ENCODE measurements around the gene L3MBTL1.

The L3MBTL1 gene

DNA sequence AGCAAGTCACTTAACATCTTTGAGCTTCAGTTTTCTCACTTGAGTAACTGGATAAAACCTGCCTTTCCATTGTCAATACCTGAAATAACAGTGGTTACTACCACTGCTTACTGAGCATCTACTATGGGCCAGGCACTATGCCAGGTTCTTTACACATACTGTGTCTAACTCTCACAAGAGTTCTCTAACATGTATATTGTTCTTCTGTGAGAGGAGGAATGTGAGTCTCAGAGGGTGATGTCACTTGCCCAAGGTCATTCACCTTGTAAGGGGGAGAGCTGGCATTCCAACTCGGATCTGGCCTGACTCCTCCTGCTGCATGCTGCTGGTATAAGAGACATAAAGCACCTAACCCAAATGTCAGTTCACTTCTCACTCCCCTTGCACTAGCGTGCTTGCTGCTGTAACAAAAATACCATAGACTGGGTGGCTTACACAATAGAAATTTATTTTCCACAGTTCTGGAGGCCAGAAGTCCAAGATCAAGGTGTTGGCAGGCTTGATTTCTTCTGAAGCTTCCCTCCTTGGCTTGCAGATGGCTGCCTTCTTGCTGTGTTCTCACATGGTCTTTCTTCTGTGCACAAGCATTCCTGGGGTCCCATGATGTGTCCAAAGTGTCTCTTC, 29.4 kb downstream of the L3MBTL1 start:
- no peak for DNase-seq (ENCODE audit: low read depth)
- no peak overlapping the region for H3K4me3 ChIP-seq (ENCODE audit: low read depth, low read length)
- TF ChIP-seq MYC (IDR thresholded peaks at IDR 0.05; ENCODE audit: low read depth, low read length) (no peak), POLR2A (IDR thresholded peaks at IDR 0.05; ENCODE audit: extremely low read depth, insufficient read length) (no peak)
- TF ChIP-seq, protein P1, sequence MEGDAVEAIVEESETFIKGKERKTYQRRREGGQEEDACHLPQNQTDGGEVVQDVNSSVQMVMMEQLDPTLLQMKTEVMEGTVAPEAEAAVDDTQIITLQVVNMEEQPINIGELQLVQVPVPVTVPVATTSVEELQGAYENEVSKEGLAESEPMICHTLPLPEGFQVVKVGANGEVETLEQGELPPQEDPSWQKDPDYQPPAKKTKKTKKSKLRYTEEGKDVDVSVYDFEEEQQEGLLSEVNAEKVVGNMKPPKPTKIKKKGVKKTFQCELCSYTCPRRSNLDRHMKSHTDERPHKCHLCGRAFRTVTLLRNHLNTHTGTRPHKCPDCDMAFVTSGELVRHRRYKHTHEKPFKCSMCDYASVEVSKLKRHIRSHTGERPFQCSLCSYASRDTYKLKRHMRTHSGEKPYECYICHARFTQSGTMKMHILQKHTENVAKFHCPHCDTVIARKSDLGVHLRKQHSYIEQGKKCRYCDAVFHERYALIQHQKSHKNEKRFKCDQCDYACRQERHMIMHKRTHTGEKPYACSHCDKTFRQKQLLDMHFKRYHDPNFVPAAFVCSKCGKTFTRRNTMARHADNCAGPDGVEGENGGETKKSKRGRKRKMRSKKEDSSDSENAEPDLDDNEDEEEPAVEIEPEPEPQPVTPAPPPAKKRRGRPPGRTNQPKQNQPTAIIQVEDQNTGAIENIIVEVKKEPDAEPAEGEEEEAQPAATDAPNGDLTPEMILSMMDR (IDR thresholded peaks at IDR 0.05; ENCODE audit: low read depth, low read length), result no peak
- TF ChIP-seq, protein P2, sequence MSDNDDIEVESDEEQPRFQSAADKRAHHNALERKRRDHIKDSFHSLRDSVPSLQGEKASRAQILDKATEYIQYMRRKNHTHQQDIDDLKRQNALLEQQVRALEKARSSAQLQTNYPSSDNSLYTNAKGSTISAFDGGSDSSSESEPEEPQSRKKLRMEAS (IDR thresholded peaks at IDR 0.05; ENCODE audit: low read depth, low read length), result no peak

DNA sequence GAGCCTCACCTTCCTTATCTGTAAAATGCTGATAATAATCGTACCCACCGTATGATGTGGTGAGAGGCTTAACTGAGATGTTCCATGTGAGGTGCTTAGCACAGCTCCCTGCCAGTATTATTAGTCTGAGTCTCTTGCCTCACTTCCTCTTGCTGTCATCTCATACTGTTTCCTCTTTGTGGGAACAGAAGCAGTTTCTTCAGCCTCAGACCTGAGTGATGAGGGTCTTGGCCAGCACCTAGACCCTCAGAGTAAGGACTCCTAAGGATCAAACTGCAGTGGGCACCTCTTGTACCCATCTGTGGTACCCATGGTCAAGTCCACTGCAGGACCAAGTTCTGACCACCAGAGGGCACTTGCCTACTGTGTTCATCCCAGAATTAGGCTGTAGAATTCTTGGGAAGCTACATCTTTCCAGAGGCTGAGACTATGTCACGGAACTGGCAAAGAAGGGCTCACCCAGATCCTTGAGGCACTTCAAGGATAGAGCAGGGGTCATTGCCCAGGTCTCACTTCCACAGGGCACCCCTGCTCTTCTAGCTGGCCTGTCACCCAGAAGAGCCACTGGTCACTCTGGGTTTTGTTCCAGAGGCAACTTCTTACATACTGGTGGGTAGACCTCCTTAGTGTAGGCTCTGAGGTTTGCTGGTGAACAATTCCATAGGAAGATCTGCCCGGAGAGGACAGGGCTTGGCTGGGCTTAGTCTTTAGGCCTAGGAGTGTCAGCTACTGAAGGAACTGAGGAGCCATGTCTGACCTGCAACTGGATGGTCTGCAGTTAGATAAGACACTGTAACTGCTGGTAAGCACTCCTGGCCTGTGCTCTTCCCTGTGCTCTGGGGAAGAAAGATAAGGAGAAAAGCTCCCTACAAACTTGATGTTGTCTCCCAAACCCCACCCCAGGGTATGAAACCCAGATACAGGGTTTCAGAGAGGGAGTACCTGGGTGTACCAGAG, 30.7 kb downstream of the L3MBTL1 start:
- DNase-seq (ENCODE audit: low read depth), result peak; percentile 55
- TF ChIP-seq, protein P1 (IDR thresholded peaks at IDR 0.05; ENCODE audit: low read depth, low read length), result peak; percentile 93
- no peak for TF ChIP-seq POLR2A (IDR thresholded peaks at IDR 0.05; ENCODE audit: extremely low read depth, insufficient read length)
- 0 out of 2 replicates have a peak, but pooled peaks have one; percentile 17 for TF ChIP-seq MYC (IDR thresholded peaks at IDR 0.05; ENCODE audit: low read depth, low read length)
- TF ChIP-seq, protein P2 (IDR thresholded peaks at IDR 0.05; ENCODE audit: low read depth, low read length), result peak; percentile 39; the same call in 1 of the 2 replicates
- H3K4me3 ChIP-seq (ENCODE audit: low read depth, low read length), result no peak overlapping the region

DNA sequence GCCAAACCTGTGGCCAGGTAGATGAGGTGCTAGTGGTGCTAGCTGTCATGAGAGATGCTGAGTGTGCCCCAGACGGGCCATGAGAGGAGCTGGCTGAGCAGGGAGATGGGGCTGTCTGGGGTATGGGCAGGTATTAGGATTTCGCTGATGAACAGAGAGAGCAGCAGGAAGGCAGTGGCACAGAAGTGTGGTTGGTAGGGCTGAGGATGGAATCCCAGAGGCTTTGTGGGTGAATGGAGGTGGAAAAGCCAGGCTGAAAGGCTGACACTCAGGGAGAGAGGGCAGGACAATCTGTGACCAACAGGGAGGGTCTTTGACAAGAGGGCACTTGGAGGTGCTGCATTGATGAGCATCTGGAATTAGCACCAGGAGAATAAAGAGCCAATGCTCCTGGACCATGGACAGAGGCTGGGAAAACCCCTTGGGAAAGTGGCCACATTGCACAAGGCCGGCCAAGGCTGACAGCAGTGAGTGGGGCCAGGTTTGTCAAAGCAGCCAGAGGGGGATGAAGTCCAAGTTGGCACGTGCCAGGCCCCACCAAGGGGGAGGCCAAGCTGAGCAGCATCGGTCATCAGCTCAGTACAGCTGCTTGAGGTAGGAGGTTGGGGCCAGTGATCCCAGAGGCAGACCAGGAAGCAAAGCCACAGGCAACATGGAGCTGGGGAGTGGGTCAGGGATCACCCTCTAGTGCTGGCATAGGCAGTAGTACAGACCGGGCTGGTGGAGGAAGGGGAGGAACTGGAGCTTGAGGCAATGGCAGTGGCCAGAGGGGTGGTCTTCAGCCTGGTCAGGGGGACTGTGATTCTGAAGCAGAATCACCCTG, 31.6 kb downstream of the L3MBTL1 start:
- TF ChIP-seq MYC (IDR thresholded peaks at IDR 0.05; ENCODE audit: low read depth, low read length), result no peak
- TF ChIP-seq, protein P2 (IDR thresholded peaks at IDR 0.05; ENCODE audit: low read depth, low read length), result no peak
- TF ChIP-seq, protein P1 (IDR thresholded peaks at IDR 0.05; ENCODE audit: low read depth, low read length), result no peak
- TF ChIP-seq POLR2A (IDR thresholded peaks at IDR 0.05; ENCODE audit: extremely low read depth, insufficient read length), result no peak
- DNase-seq (ENCODE audit: low read depth), result no peak
- H3K4me3 ChIP-seq (ENCODE audit: low read depth, low read length), result no peak overlapping the region

DNA sequence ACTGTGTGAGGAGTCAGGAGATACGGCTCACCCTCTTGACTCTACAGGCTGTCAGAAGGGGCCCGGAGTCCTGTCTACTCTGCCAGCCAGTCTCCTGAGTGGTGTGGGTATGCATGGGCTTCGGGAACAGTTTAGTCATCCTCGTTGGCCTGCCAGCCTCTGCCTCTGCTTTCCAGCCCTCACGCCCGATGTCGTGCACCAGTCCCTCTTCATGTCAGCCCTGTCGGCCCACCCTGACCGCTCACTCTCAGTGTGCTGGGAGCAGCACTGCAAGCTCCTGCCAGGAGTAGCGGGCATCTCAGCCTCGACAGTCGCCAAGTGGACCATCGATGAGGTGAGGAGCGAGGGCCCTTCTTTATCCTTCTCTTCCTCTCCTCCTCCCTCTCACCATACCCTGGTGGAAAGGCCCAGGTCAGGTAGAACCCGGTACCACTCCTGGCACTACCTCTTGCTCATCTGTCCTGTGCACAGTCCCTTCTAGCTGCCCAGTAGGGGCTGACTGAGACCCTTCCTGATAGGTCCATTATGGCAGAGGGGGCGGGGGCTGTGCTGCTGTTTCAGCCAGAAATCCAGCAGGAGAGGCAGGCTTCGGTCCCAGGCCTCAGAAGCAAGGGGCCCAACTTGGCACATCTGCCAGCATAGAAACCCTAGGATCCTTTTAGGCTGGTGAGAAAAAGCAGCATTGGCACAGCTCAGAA, 32.6 kb downstream of the L3MBTL1 start:
- DNase-seq (ENCODE audit: low read depth), result no peak
- H3K4me3 ChIP-seq (ENCODE audit: low read depth, low read length), result no peak overlapping the region
- TF ChIP-seq, protein P2 (IDR thresholded peaks at IDR 0.05; ENCODE audit: low read depth, low read length), result no peak
- TF ChIP-seq POLR2A (IDR thresholded peaks at IDR 0.05; ENCODE audit: extremely low read depth, insufficient read length), result no peak
- TF ChIP-seq, protein P1 (IDR thresholded peaks at IDR 0.05; ENCODE audit: low read depth, low read length), result no peak
- no peak for TF ChIP-seq MYC (IDR thresholded peaks at IDR 0.05; ENCODE audit: low read depth, low read length)

- DNase-seq (ENCODE audit: low read depth), result no peak
- no peak for TF ChIP-seq POLR2A (IDR thresholded peaks at IDR 0.05; ENCODE audit: extremely low read depth, insufficient read length)
- TF ChIP-seq, protein P1 (IDR thresholded peaks at IDR 0.05; ENCODE audit: low read depth, low read length), result no peak
- TF ChIP-seq MYC (IDR thresholded peaks at IDR 0.05; ENCODE audit: low read depth, low read length), result no peak
- TF ChIP-seq, protein P2 (IDR thresholded peaks at IDR 0.05; ENCODE audit: low read depth, low read length), result no peak
- H3K4me3 ChIP-seq (ENCODE audit: low read depth, low read length), result no peak overlapping the region
Measured at GRCh38 chr20:43540673-43541060, 33.2 kb downstream of the L3MBTL1 start.

Measured in NB4 (cell line).